Measurements from ENCODE around the gene TMED10.

- no peak for TF ChIP-seq CTCF (IDR thresholded peaks at IDR 0.05; ENCODE audit: poor library complexity, severe bottlenecking)
- no peak for TF ChIP-seq EZH2 (IDR thresholded peaks at IDR 0.05; ENCODE audit: borderline replicate concordance, insufficient read depth, low read length, poor library complexity, severe bottlenecking)
Observed at GRCh38 chr14:75156901-75157300, 19.5 kb downstream of the TMED10 start.
